Erythroblast (primary cell): ENCODE measurements around the gene PRDM1.

Experiments
- DNase-seq, 2 experiments: peaks; one replicate each; lab custom pipeline; 2025; lab: John Stamatoyannopoulos, UW
- GATA1 ChIP-seq: IDR thresholded peaks from 2 replicates; pipeline ENCODE4 v1.6.1; 2011; ENCODE audit warnings: low read depth, mild to moderate bottlenecking, control low read depth, low read length, moderate library complexity
- POLR2A ChIP-seq: IDR thresholded peaks from 2 replicates; pipeline ENCODE4 v1.6.1; 2011; ENCODE audit warnings: mild to moderate bottlenecking, low read length

PRDM1 gene

GRCh38 chr6:106056746-106057390 is 29.3 kb upstream of the PRDM1 start:
- no peak for DNase-seq
- TF ChIP-seq POLR2A (no peak), GATA1 (no peak)

DNA sequence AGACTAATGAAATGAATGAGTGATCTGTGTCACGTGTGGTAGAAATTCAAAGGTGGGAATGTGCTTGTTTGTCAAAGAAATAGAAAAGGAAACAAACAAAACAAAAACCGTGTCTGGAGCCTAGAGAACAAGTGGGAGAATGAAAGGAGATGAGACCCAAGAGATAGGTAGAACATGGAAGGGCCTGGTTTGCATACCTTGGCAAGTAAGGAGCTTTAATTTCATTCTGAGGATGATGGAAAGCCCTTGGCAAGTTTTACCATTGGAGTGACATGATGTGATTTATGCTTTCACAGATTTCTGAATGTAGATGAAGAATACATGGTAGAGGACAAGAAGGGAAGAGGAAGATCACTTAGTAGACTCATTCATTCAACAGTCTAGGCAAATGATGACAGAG is 26.8 kb upstream of the PRDM1 start:
- no peak for TF ChIP-seq POLR2A
- TF ChIP-seq GATA1 = no peak
- DNase-seq = no peak

DNA sequence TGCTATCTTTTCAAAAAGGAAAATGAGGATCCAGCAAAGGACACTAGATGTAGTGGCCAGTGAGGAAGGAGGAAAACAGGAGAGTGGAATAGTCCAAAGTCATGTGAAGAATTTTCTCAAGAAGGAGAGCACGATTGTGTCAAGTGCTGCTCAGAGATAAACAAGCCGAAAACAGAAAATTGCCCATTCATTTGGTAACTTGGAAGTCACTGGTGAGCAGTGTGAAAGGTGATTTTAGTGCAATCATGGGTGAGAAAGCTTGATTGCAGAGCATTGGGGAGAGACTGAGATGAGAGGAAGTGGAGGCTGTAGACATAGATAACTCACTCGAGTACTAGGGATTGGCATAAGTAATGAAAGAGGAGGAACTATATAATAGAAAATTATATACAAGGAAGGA is 26.0 kb upstream of the PRDM1 start:
- peak in 1 of 2 experiments; percentile 12 for DNase-seq
- no peak for TF ChIP-seq POLR2A
- no peak for TF ChIP-seq GATA1

DNA sequence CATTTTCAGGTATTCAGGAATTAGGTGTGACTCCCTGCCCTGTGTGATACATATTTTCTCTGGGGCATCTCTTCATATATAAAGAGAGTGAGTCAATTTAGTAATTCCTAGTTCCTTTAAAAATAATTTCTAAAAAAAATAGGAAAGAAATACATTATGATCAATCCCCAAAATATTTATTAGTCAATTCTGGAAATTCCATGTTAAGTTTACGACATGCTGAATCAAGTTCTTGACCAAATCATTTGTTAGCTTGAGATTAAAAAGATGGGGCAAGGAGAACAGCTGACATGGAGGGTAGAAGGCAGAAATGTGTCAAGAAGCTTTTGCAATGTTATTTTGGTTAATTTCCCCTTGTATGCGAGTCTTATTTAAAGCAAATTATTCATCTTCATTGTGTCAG is 22.7 kb upstream of the PRDM1 start:
- TF ChIP-seq GATA1 = no peak
- TF ChIP-seq POLR2A = no peak
- DNase-seq = no peak

GRCh38 chr6:106064142-106064541 is 22.0 kb upstream of the PRDM1 start:
- DNase-seq = no peak
- no peak for TF ChIP-seq GATA1
- TF ChIP-seq POLR2A = no peak

DNA sequence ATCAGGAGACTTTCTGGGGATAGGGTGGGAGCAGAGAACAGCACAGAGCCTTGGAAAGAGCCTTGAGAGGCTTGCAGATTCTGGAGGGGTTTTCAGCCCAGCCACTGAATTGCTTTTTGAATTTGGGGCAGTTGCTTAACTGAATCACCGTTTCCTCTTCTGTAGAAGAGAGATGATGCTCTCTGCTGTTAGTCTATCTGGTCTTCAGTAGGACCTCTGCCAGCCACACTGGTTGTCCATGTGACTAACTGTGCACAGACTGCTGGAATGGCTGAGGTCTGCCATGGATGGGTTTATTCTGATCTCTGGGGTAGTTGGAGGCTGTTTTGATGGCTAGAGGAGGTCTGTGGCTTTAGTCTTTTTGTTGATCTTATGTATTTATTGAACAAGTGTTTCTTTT is 21.4 kb upstream of the PRDM1 start:
- TF ChIP-seq POLR2A (no peak), GATA1 (no peak)
- no peak for DNase-seq

DNA sequence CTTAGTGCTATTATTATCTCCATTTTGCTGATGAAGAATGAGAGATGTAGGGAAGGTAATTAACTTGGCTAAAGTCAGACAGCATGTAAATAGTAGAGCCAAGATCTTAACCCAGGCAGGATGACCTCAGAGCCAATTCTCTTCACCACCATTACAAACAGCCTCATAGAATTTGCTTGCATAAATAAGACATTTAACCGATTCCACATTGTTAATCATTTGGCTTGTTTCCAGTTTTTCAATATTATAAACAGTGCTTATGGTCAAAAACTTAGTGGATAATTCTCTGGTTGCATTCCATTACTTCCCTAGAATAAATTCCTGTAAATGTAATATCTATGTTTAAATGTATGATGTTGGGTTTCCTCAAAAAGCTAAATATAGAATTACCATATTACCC is 19.1 kb upstream of the PRDM1 start:
- TF ChIP-seq POLR2A = no peak
- no peak for TF ChIP-seq GATA1
- DNase-seq = no peak

DNA sequence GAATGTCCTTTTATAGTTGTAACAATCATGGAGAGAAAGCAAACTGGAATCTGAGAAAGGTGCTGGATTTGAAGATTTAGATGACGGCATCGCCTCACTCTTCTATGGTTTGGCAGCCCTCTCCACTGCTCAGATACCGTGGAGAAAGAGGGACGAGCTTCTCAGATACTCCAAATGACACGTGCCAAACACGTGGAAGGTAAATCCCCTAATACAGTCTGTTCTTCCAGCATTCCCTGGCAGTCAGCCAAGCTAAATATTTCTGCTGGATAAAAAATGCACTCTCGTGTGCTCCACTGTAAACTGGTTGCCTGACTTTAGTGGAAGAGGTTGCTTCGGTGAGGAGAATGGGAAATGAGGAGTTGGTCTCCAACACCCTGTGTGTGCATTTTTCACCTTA is 16.7 kb upstream of the PRDM1 start:
- DNase-seq = no peak
- TF ChIP-seq GATA1 (no peak), POLR2A (no peak)

- no peak for DNase-seq
- TF ChIP-seq GATA1 (no peak), POLR2A (no peak)
Observed at GRCh38 chr6:106070636-106071035, 15.5 kb upstream of the PRDM1 start.

GRCh38 chr6:106072501-106073090 is 13.5 kb upstream of the PRDM1 start:
- DNase-seq = no peak
- TF ChIP-seq GATA1 = no peak
- no peak for TF ChIP-seq POLR2A

- TF ChIP-seq POLR2A (no peak), GATA1 (no peak)
- DNase-seq = no peak
Observed at GRCh38 chr6:106074146-106074545, 12.0 kb upstream of the PRDM1 start.

DNA sequence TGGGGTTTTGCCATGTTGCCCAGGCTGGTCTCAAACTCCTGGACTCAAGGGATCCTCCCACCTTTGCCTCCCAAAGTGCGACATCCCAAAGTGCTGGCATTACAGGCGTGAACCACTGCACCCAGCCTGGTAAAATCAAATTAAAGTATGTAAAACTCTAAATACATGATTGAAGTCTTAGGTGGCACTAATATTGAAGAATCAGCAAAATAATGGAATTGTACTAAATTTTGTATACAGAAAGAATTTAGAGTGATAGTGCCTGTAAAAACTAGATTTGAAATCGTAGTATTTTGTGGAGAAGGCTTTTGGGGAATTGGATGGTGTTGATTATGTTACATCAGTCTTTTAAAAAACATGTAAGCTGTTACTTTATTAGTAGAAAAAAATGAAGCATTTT is 10.0 kb upstream of the PRDM1 start:
- no peak for TF ChIP-seq GATA1
- no peak for TF ChIP-seq POLR2A
- no peak for DNase-seq

DNA sequence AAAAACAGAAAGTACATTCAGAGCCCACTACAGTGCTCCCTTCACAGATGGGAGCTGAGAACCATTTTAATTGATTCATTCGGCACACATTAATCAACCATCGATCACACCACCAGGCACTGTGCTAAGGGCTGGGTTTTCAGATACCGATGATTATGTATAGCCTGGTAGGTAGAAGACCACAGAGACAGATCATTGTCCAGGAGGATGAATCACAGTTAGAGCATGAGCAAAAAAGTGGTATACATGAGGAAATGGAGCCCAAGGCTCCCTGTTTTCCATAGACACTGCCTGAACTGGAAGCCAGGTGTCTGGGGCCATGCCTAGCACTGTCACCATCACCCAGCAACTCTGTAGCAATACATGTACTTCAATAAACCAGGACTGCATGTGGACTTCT is 9.0 kb upstream of the PRDM1 start:
- TF ChIP-seq POLR2A (no peak), GATA1 (no peak)
- DNase-seq = no peak

GRCh38 chr6:106077881-106078280 is 8.3 kb upstream of the PRDM1 start:
- no peak for DNase-seq
- TF ChIP-seq GATA1 (no peak), POLR2A (no peak)
